IPS-NIHi7 (cell line): ENCODE results near the gene C9orf152.
A peak's percentile ranks its signal among the peaks of the same experiment; 100 is the strongest.
"Not testable (repeated sequence)": the region's sequence is repeated elsewhere in the genome, so short reads cannot be mapped to it uniquely, and the experiment has no call there.

Experiments used
- DNase-seq: peaks from one replicate; pipeline ENCODE4 v3.0.0; 2012; ENCODE audit warnings: mixed read lengths; ENCODE audit errors: extremely low spot score

Gene C9orf152

GRCh38 chr9:110214586-110215355, 6.8 kb upstream of the C9orf152 start:
- no peak for DNase-seq

DNA sequence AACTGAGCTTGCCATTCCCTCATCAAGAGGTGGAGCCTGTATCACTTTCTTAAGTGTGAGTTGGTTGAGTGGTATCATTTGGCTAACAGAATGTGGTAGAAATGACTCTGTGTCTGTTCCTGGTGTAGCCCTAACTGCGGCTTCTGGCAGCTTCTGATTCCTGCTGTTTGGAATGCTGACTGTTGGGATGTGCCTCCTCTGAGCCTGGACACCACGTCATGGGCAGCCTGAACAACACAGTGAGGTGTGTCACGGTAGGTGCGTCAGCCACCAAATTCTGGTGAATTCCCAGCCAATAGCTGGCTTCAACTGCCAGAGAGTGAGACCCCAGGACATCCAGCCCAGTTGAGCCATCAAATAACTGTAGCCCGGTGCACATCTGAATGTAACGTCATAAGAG, 6.1 kb upstream of the C9orf152 start:
- no peak for DNase-seq

DNA sequence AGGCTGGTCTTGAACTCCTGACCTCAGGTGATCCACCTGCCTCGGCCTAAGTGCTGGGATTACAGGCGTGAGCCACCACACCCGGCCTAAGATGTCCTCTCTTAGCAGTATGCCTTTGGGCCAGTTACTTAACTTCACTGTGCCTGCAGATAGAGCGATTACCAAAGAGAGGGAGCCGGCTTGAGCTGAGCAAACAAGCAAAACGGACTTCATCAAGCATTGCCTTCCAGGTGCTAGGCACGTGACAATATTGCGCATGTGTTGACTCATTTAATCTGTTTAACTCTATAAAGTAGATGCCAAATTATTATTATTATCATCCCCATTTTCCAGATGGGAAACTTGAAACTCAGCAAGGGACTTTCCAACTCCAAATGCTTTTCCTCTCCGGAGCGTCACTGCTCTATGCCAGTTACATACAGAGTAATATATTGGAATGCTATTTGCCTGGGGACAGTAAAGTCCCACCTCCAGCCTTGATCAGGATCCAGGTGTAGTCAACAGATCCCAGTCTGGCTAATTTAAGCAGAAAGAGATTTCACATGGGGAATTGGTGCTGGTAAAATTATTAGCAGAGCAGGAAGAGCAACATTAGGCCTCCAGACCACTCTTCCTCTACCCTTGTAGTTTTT, 5.6 kb upstream of the C9orf152 start:
- no peak for DNase-seq

DNA sequence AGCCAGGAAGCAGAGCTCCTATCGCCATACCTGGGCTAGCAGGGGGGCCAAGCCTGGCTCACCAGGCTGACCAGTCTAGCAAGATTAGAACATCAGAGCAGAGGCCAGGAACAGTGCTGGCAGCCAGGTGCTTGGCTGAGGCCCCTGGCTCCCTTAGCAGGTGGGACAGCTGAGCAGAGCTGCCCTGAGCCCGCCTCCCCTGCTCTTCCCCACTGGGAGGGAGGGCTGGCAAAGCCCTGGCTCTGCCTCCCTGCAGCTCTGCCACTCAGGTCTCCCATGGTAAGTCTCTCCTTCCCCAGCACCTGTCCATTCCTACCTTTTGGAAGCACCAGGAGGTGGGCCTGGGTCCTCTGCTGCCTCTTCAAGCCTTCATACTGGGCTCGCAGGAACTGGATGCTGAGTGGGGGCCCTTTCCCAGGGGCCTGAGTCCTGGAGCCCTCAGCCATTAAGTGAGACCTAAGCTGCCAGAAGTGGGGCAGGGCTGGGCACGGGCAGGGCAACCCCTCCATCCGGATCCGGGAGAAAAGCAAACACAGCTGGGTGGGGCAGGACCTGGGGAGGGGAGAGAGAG, 803 bp downstream of the C9orf152 start:
- peak; percentile 29 for DNase-seq

DNA sequence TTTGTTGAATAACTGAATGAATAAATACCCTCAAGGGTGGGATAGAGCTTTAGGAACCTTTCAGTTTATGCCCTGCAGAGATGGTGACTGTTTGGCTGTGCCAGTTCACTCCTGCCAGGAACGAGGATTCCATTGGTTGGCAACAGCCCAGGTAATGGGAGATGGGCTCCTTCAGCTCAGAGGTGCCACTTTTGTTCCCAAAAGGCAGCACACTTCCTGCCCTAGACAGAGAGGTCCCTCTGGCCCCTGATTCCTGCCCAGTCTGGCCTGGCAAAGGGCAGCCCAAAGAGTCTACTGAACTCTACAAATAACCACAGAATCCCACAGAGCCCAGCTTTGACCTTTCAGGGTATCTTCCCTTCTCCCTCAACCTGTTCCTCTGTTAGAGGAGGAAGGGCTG, 1.6 kb downstream of the C9orf152 start:
- no peak for DNase-seq

- DNase-seq, result not testable (repeated sequence)
Measured at GRCh38 chr9:110205612-110206011, 2.3 kb downstream of the C9orf152 start.

DNA sequence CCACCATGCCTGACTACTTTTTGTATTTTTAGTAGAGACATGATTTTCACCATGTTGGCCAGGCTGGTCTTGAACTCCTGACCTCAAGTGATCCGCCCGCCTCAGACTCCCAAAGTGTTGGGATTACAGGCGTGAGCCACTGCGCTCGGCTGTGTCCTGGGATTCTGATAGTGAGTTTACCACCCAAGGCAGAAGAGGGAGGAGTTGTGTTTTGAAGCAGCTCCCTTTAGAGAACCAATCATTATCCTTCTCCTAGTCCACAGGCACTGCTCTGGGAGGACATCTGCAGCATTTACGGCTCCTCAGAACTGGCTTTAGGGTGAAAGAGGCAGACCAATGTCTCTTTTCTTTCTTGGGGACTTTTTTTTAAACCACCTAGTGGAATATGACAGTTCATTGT, 5.7 kb downstream of the C9orf152 start:
- no peak for DNase-seq

- DNase-seq, result no peak
Measured at GRCh38 chr9:110199643-110200042, 8.3 kb downstream of the C9orf152 start.

DNA sequence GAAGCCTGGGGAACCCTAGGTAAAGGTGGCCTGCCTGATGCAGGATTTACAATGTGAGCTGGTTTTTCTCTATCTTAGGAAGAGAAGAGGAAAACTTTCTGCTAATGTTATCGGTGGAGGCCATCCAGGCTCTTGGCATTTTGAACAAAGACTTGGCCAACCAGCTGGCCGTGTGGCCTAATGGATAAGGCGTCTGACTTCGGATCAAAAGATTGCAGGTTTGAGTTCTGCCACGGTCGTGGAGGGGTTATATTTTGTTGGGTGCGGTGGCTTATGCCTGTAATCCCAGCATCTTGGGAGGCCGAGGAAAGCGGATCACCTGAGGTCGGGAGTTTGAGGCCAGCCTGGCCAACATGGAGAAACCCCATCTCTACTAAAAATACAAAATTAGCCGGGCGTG, 9.6 kb downstream of the C9orf152 start:
- no peak for DNase-seq

DNA sequence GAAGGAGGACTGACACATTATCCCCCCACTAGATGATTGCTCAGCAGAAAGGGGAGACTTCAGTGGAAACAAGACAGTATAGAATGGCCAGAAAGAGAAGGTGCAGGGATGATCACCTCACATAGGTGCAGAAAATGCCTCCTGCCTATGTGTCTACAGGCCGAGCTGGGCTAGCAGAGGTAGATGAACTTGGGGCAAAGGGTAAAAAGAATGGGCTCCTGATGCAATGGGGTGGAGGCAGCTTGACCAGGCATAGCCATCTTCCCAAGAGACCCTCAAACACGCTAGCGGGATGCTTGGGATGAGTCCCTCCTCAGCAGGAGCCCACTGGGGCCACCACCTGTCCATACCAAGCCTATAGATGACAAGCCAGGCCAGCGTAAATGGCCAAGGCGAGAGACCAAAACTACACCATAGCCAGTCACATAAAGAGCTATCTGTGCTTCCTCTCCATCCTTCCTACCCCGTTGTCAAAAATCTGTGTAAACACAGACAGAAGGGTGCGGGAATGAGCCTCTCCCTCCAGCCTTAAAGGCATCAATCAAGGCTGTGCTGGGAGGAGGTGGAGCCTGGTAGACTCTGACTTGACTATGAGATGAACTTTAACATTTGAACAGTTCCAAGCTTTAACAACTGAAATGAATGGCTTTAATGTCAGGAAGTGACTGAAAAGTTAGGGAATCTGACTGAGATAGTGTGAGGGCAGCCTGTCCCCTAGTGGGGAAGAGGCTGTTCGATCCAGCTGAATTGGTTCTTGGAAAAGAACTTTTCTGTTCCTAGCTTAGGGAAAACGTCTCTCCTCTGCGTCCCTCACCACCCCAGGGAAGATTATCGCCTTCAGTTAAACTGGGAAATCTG, 10.4 kb downstream of the C9orf152 start:
- no peak for DNase-seq

DNA sequence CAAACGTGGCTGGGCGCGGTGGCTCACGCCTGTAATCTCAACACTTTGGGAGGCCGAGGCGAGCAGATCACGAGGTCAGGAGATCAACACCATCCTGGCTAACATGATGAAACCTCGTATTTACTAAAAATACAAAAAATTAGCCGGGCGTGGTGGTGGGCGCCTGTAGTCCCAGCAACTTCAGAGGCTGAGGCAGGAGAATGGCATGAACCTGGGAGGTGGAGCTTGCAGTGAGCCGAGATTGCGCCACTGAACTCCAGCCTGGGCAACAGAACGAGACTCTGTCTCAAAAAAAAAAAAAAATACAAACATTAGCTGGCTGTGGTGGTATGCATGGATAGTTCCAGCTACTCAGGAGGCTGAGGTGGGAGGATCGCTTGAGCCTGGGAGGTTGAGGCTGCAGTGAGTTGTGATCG, 11.9 kb downstream of the C9orf152 start:
- DNase-seq, result not testable (repeated sequence)

- no peak for DNase-seq
Measured at GRCh38 chr9:110192531-110193261, 15.3 kb downstream of the C9orf152 start.

DNA sequence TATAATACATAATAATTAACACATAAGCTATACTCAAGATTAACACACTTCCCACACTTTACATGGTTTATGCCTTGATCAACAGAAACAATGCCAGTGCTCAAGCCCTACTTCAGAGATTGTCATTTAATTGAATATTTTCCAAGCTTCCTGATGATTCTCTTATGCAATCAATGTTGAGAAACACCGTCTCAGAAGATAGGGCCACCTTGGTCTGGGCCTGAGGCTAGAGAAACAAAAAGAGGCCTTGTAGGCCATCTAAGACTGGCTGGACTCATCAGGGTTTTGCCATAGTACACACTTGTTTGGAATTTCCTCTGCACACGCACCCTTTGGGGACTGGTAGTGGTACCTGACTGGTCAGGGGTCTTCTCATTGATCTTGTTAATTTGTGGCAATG, 16.3 kb downstream of the C9orf152 start:
- DNase-seq, result no peak

GRCh38 chr9:110189559-110190320, 18.2 kb downstream of the C9orf152 start:
- DNase-seq, result no peak

DNA sequence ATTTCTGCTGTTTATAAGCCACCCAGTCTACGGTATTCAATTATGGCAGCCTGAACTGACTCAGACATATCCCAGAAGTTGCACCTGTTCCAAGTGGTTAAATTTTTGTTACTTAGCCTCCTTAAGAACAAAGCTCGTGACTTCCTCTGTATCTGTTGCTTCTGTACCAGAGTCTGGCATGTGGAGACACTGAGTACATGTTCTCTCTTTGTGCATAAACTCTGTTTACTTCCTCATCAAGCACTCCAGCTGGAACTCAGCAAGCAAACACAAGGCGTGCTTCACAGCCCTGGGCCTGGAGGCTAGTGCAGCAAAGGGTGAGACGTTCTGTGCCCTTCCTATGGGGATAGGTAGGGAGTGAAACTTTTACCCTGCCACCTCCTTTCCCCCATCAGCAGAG, 19.0 kb downstream of the C9orf152 start:
- DNase-seq, result no peak

- DNase-seq, result no peak
Measured at GRCh38 chr9:110188101-110188500, 19.9 kb downstream of the C9orf152 start.

- DNase-seq, result no peak
Measured at GRCh38 chr9:110187126-110187525, 20.8 kb downstream of the C9orf152 start.

DNA sequence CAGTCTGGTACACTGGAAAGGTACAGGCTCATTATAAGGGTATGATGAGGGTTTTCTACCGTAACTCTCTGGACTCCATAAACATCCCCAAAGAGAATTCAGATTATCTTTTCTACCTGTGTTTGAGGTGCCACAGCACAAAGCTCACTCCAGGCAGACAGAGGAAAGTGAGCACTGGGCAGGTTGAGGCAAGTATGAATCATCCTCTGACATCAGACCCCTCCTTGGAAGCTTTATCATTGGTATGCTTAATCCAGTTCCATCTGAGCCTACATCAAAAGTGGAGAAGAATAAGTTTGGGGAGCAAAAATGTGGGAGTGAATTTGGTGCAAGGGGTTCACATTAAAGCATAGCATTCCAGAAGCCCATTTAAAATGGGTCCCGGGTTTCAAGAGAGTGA, 21.7 kb downstream of the C9orf152 start:
- no peak for DNase-seq

GRCh38 chr9:110185806-110186205, 22.2 kb downstream of the C9orf152 start:
- DNase-seq, result no peak

GRCh38 chr9:110183208-110184145, 24.5 kb downstream of the C9orf152 start:
- peak; percentile 80 for DNase-seq
